Measurements from ENCODE around the gene SMYD3. TPM values are rescaled to one million over a fixed set of nuclear protein-coding genes. Genes with fewer than 3 reads are reported as not detected.

The SMYD3 gene
- total RNA-seq, 1 experiment from 2014 or later, result 17.4 TPM

DNA sequence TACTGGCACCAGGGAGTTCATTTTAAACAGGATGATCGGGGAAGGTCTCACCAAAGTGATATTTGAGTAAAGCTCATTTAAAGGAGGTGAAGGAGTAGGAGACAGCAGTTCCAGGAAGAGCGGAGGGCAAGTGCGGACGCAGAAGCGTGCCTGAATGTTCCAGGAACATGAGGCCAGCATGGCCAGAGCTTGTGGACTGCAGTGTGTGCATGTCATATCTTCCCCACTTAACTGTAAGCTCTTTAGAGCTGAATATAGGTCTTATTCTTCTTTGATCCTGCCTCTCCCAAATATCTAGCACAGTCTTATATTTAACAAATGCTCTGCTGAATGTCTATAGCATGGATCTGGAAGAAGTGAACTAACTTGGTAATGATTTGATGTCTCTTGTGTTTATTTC, 639.3 kb downstream of the SMYD3 start:
- BruUV-seq (replicated peaks), result no TSS peak
- no peaks in the 10 kb centered on the region for H3K36me3 ChIP-seq (ENCODE audit: control insufficient read depth, insufficient read depth, low read length)
- in situ Hi-C loops (cut with HindIII; ENCODE audit: low pct_unique_long_range_greater_than_20kb, low sequenced_read_pairs) (no loop called here), intact Hi-C loops (cut with micrococcal nuclease; ENCODE audit: unreplicated experiment) (no loop called here)
- TF ChIP-seq, protein P1, sequence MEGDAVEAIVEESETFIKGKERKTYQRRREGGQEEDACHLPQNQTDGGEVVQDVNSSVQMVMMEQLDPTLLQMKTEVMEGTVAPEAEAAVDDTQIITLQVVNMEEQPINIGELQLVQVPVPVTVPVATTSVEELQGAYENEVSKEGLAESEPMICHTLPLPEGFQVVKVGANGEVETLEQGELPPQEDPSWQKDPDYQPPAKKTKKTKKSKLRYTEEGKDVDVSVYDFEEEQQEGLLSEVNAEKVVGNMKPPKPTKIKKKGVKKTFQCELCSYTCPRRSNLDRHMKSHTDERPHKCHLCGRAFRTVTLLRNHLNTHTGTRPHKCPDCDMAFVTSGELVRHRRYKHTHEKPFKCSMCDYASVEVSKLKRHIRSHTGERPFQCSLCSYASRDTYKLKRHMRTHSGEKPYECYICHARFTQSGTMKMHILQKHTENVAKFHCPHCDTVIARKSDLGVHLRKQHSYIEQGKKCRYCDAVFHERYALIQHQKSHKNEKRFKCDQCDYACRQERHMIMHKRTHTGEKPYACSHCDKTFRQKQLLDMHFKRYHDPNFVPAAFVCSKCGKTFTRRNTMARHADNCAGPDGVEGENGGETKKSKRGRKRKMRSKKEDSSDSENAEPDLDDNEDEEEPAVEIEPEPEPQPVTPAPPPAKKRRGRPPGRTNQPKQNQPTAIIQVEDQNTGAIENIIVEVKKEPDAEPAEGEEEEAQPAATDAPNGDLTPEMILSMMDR (IDR thresholded peaks at IDR 0.05), result no peak
- TF ChIP-seq, protein P2, sequence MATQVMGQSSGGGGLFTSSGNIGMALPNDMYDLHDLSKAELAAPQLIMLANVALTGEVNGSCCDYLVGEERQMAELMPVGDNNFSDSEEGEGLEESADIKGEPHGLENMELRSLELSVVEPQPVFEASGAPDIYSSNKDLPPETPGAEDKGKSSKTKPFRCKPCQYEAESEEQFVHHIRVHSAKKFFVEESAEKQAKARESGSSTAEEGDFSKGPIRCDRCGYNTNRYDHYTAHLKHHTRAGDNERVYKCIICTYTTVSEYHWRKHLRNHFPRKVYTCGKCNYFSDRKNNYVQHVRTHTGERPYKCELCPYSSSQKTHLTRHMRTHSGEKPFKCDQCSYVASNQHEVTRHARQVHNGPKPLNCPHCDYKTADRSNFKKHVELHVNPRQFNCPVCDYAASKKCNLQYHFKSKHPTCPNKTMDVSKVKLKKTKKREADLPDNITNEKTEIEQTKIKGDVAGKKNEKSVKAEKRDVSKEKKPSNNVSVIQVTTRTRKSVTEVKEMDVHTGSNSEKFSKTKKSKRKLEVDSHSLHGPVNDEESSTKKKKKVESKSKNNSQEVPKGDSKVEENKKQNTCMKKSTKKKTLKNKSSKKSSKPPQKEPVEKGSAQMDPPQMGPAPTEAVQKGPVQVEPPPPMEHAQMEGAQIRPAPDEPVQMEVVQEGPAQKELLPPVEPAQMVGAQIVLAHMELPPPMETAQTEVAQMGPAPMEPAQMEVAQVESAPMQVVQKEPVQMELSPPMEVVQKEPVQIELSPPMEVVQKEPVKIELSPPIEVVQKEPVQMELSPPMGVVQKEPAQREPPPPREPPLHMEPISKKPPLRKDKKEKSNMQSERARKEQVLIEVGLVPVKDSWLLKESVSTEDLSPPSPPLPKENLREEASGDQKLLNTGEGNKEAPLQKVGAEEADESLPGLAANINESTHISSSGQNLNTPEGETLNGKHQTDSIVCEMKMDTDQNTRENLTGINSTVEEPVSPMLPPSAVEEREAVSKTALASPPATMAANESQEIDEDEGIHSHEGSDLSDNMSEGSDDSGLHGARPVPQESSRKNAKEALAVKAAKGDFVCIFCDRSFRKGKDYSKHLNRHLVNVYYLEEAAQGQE (IDR thresholded peaks at IDR 0.05; ENCODE audit: insufficient read depth in 1 of 2, low read depth in 2 of 2, low read length in 1 of 2), result no peak
- no peak for TF ChIP-seq SIN3A (IDR thresholded peaks at IDR 0.05; ENCODE audit: borderline replicate concordance, insufficient read depth, low read depth, low read length)
- no peak for DNase-seq (ENCODE audit: low read depth, low spot score)
- H3K4me1 ChIP-seq (ENCODE audit: control insufficient read depth, insufficient read depth, low read length), result no peaks in the 10 kb centered on the region
- CTCF ChIA-PET, result no interaction called here
- no peaks in the 10 kb centered on the region for H3K9me3 ChIP-seq (ENCODE audit: control insufficient read depth, insufficient read depth, low read depth, low read length)
- no peak overlapping the region for H3K4me3 ChIP-seq (ENCODE audit: low read depth in 2 of 2, low read length in 2 of 2)
- no peaks in the 10 kb centered on the region for H3K27me3 ChIP-seq (ENCODE audit: control insufficient read depth, insufficient read depth, low read length)
- no peak overlapping the region for H3K27ac ChIP-seq (ENCODE audit: low read length)
- POLR2A ChIA-PET, result no interaction called here
- ATAC-seq, result no peak

DNA sequence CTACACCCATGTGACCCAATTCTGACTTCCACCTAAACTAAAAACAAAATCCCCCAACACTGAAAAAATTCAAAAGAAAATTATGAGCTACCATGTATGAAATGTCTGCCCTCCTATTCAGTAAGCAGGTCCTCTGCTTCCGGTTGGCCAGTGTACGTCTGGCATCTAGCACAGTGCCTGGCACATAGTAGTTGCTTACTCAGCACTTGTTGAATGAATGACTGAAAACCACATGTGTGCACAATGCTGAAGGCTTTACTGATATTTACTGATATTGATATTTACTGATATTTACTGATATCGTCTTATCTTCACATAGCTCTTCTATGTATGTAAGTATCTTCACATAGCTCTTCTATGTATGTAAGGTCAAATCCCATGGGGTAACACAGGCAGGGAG, 642.2 kb downstream of the SMYD3 start:
- intact Hi-C loops (cut with micrococcal nuclease; ENCODE audit: unreplicated experiment), result no loop called here
- no peak for ATAC-seq
- no peaks in the 10 kb centered on the region for H3K27me3 ChIP-seq (ENCODE audit: control insufficient read depth, insufficient read depth, low read length)
- DNase-seq (ENCODE audit: low read depth, low spot score), result no peak
- TF ChIP-seq, protein P1 (IDR thresholded peaks at IDR 0.05), result no peak
- TF ChIP-seq POLR2AphosphoS5 (IDR thresholded peaks at IDR 0.05; ENCODE audit: low read depth, low read length) (no peak), TCF7L2 (IDR thresholded peaks at IDR 0.05; ENCODE audit: low read depth, low read length) (no peak), SIN3A (IDR thresholded peaks at IDR 0.05; ENCODE audit: borderline replicate concordance, insufficient read depth, low read depth, low read length) (no peak)
- TF ChIP-seq, protein P2 (IDR thresholded peaks at IDR 0.05; ENCODE audit: insufficient read depth in 1 of 2, low read depth in 2 of 2, low read length in 1 of 2), result no peak
- no TSS peak for BruUV-seq (replicated peaks)
- H3K9me3 ChIP-seq (ENCODE audit: control insufficient read depth, insufficient read depth, low read depth, low read length), result no peaks in the 10 kb centered on the region
- CTCF ChIA-PET, result no interaction called here
- no peaks in the 10 kb centered on the region for H3K4me1 ChIP-seq (ENCODE audit: control insufficient read depth, insufficient read depth, low read length)
- no peaks in the 10 kb centered on the region for H3K36me3 ChIP-seq (ENCODE audit: control insufficient read depth, insufficient read depth, low read length)
- in situ Hi-C loops (cut with HindIII; ENCODE audit: low pct_unique_long_range_greater_than_20kb, low sequenced_read_pairs), result no loop called here
- POLR2A ChIA-PET, result no interaction called here
- H3K4me3 ChIP-seq (ENCODE audit: low read depth in 2 of 2, low read length in 2 of 2), result no peak overlapping the region
- H3K27ac ChIP-seq (ENCODE audit: low read length), result no peak overlapping the region

Measured in Panc1 (cell line).